GM06990 (cell line): ENCODE results near the gene PLCB4.

Source experiments
- DNase-seq: peaks from one replicate; pipeline ENCODE4 v3.0.0-alpha.2; 2011; ENCODE audit not compliant: insufficient read length; ENCODE audit errors: extremely low read depth
- H3K27me3 ChIP-seq: replicated peaks from 2 replicates; pipeline ENCODE4 v1.6.0; 2011; ENCODE audit warnings: low read length; ENCODE audit not compliant: control insufficient read depth, insufficient read depth
- H3K36me3 ChIP-seq: 2 replicates; pipeline ENCODE4 v1.5.1; 2011; ENCODE audit warnings: low read length; ENCODE audit not compliant: control insufficient read depth, insufficient read depth
- H3K4me3 ChIP-seq: replicated peaks from 2 replicates; pipeline ENCODE4 v1.5.1; 2011; ENCODE audit warnings: low read depth, mild to moderate bottlenecking, control low read depth, low read length
- TF ChIP-seq, protein P1 (sequence below): IDR thresholded peaks from 2 replicates; pipeline ENCODE4 v1.5.1; 2011; ENCODE audit warnings: low read length, control low read depth, mild to moderate bottlenecking, inconsistent platforms; ENCODE audit not compliant: insufficient read depth, poor library complexity, severe bottlenecking

PLCB4 gene

GRCh38 chr20:9131841-9132240 lies 63.0 kb downstream of the PLCB4 start:
- Histone ChIP-seq H3K27me3 (no peaks in the 10 kb centered on the region), H3K36me3 (no peaks in the 10 kb centered on the region), H3K4me3 (no peak overlapping the region)
- TF ChIP-seq, protein P1, sequence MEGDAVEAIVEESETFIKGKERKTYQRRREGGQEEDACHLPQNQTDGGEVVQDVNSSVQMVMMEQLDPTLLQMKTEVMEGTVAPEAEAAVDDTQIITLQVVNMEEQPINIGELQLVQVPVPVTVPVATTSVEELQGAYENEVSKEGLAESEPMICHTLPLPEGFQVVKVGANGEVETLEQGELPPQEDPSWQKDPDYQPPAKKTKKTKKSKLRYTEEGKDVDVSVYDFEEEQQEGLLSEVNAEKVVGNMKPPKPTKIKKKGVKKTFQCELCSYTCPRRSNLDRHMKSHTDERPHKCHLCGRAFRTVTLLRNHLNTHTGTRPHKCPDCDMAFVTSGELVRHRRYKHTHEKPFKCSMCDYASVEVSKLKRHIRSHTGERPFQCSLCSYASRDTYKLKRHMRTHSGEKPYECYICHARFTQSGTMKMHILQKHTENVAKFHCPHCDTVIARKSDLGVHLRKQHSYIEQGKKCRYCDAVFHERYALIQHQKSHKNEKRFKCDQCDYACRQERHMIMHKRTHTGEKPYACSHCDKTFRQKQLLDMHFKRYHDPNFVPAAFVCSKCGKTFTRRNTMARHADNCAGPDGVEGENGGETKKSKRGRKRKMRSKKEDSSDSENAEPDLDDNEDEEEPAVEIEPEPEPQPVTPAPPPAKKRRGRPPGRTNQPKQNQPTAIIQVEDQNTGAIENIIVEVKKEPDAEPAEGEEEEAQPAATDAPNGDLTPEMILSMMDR = no peak
- no peak for DNase-seq

- no peaks in the 10 kb centered on the region for H3K27me3 ChIP-seq
- H3K36me3 ChIP-seq = no peaks in the 10 kb centered on the region
- TF ChIP-seq, protein P1 = no peak
- no peak for DNase-seq
- H3K4me3 ChIP-seq = no peak overlapping the region
Measured at GRCh38 chr20:9134346-9134745, 65.5 kb downstream of the PLCB4 start.

DNA sequence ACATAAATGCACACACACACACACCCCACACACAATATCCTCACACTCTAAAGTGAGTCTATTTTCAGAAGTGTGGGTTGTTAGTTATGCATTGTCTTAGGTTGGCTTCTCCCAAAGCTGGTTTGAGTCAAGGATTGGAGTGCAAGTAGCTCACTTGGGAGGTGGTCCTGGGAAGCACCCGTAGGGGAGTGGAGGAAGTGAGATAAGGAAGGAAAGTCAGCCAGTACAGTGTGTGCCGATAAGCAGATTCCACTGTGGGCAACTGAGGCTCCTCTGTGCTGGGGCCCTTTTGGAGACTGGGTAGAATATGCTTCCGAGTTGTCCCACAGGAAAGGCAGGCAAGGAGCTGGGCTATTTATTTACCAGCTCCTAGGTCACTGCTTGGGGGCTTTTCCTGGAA lies 67.2 kb downstream of the PLCB4 start:
- Histone ChIP-seq H3K36me3 (no peaks in the 10 kb centered on the region), H3K4me3 (no peak overlapping the region), H3K27me3 (no peaks in the 10 kb centered on the region)
- TF ChIP-seq, protein P1 = no peak
- no peak for DNase-seq

DNA sequence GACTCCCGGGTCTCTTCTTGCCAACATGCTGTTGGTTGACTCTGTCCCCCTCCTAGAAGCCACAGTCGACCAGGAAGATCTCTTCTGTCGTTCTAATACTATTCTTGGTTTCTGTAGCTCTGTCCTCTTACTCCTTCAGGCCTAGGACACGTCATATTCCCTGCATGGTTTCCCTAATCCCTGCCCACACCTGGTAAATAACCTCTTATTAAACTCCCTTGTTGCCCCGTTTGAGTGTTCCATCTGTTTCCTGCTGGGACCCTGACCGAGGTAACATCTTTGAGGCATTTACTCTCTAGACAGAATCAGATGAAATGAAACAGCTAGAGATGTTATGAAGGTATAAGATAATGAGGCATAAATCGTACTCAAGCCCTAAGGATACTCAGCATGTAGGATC lies 68.1 kb downstream of the PLCB4 start:
- TF ChIP-seq, protein P1 = no peak
- Histone ChIP-seq H3K4me3 (no peak overlapping the region), H3K27me3 (no peaks in the 10 kb centered on the region), H3K36me3 (no peaks in the 10 kb centered on the region)
- no peak for DNase-seq

GRCh38 chr20:9139106-9139833 lies 70.4 kb downstream of the PLCB4 start:
- no peak for DNase-seq
- H3K36me3 ChIP-seq = no peaks in the 10 kb centered on the region
- H3K4me3 ChIP-seq = no peak overlapping the region
- TF ChIP-seq, protein P1 = no peak
- H3K27me3 ChIP-seq = no peaks in the 10 kb centered on the region
